Measurements from ENCODE around the gene SOCS1. TPM values are rescaled to one million over a fixed set of nuclear protein-coding genes. Genes with fewer than 3 reads are reported as not detected.

The SOCS1 gene
- polyA plus RNA-seq, 1 donor from 2014 or later: not detected

DNA sequence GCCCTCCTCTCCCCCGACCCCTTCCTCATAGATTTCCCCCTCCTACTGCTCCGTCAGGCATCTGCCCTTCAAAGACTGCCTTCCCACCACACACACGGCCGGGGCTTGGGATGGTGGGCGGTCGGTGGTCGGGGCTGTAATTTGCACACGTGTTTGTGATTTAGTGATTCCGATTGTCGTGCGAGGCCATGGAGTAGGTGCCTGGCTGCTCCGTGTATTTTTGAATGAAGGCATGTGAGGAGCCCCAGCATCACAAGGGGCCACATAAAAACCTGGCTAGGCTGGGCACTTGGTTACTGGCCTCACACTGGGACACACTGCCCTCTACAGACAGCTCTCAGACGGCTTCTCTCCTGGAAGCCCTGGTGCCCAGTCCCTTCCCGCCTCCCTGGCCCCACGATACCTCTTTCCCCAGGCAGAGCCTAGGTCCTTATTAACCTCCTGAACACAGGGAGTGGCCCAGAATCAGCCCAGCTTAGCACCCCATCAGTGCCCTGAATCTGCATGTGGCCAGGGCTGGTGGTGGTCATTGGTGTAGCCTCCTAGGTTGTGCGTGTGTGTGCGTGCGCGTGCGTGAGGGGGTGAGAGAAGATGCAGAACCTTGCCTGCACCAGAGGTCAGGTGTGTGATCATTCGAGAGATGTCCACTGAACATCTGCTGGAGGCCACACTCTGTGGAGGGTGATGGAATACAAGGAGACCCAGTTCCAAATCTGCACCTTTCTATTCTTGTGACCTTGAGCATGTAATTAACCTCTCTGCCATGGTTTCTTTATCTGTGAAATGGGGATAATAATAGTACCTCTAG, 1.3 kb upstream of the SOCS1 start:
- no peaks in the 10 kb centered on the region for H3K9me3 ChIP-seq (ENCODE audit: low read length)
- no peak overlapping the region for H3K4me3 ChIP-seq (ENCODE audit: low read length)
- H3K27ac ChIP-seq (ENCODE audit: low read length): no peak overlapping the region
- H3K79me2 ChIP-seq (replicated peaks; ENCODE audit: insufficient read depth, low read length): no peaks in the 10 kb centered on the region
- no peaks in the 10 kb centered on the region for H3F3A ChIP-seq (ENCODE audit: insufficient read depth, low read length, poor library complexity, severe bottlenecking)
- H3K4me2 ChIP-seq (ENCODE audit: low read length): no peak overlapping the region
- peaks cover 39% of the 10 kb centered on the region for H3K27me3 ChIP-seq (ENCODE audit: insufficient read depth, low read depth, low read length)
- H3K36me3 ChIP-seq (ENCODE audit: insufficient read depth, low read length): no peaks in the 10 kb centered on the region
- no peaks in the 10 kb centered on the region for H3K9me2 ChIP-seq (ENCODE audit: insufficient read depth, low read length)
- no peak overlapping the region for H2AFZ ChIP-seq (ENCODE audit: low read depth, low read length)
- TF ChIP-seq, protein P1, sequence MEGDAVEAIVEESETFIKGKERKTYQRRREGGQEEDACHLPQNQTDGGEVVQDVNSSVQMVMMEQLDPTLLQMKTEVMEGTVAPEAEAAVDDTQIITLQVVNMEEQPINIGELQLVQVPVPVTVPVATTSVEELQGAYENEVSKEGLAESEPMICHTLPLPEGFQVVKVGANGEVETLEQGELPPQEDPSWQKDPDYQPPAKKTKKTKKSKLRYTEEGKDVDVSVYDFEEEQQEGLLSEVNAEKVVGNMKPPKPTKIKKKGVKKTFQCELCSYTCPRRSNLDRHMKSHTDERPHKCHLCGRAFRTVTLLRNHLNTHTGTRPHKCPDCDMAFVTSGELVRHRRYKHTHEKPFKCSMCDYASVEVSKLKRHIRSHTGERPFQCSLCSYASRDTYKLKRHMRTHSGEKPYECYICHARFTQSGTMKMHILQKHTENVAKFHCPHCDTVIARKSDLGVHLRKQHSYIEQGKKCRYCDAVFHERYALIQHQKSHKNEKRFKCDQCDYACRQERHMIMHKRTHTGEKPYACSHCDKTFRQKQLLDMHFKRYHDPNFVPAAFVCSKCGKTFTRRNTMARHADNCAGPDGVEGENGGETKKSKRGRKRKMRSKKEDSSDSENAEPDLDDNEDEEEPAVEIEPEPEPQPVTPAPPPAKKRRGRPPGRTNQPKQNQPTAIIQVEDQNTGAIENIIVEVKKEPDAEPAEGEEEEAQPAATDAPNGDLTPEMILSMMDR (IDR thresholded peaks at IDR 0.05; ENCODE audit: poor library complexity, severe bottlenecking): peak; percentile 49
- TF ChIP-seq POLR2AphosphoS5 (IDR thresholded peaks at IDR 0.05): no peak
- peak; percentile 26 for TF ChIP-seq RAD21 (conservative IDR thresholded peaks at IDR 0.05)
- H4K20me1 ChIP-seq (ENCODE audit: insufficient read depth): no peaks in the 10 kb centered on the region
- no peak overlapping the region for H3K9ac ChIP-seq (ENCODE audit: low read length)

DNA sequence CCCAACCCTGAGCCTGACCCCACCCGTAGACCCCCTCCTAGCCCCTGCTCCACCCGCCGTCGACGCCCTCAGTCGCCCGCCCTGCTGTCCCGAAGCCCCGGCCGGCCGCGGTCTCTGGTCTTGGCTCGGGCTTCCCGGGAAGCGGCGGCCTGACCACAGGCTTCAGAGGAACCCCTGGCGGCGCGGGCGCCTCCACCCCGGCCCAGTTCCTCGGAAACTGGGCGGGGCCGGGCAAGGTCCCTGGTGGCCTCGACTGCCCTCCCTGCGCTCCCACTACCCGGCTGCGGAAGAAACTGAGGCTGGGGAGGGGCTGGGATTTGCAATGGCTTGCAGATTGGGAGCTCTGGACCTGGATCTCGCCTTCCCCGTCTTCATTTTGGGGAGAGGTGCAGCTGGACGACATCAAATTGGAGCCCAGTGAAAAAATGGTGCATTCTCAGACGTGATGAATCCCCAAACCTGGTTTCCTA, 692 bp upstream of the SOCS1 start:
- no peak overlapping the region for H3K27ac ChIP-seq (ENCODE audit: low read length)
- no peak overlapping the region for H2AFZ ChIP-seq (ENCODE audit: low read depth, low read length)
- no peaks in the 10 kb centered on the region for H3K9me3 ChIP-seq (ENCODE audit: low read length)
- no peaks in the 10 kb centered on the region for H4K20me1 ChIP-seq (ENCODE audit: insufficient read depth)
- H3K27me3 ChIP-seq (ENCODE audit: insufficient read depth, low read depth, low read length): peaks cover 39% of the 10 kb centered on the region
- H3F3A ChIP-seq (ENCODE audit: insufficient read depth, low read length, poor library complexity, severe bottlenecking): no peaks in the 10 kb centered on the region
- H3K9me2 ChIP-seq (ENCODE audit: insufficient read depth, low read length): no peaks in the 10 kb centered on the region
- H3K36me3 ChIP-seq (ENCODE audit: insufficient read depth, low read length): no peaks in the 10 kb centered on the region
- TF ChIP-seq, protein P2, sequence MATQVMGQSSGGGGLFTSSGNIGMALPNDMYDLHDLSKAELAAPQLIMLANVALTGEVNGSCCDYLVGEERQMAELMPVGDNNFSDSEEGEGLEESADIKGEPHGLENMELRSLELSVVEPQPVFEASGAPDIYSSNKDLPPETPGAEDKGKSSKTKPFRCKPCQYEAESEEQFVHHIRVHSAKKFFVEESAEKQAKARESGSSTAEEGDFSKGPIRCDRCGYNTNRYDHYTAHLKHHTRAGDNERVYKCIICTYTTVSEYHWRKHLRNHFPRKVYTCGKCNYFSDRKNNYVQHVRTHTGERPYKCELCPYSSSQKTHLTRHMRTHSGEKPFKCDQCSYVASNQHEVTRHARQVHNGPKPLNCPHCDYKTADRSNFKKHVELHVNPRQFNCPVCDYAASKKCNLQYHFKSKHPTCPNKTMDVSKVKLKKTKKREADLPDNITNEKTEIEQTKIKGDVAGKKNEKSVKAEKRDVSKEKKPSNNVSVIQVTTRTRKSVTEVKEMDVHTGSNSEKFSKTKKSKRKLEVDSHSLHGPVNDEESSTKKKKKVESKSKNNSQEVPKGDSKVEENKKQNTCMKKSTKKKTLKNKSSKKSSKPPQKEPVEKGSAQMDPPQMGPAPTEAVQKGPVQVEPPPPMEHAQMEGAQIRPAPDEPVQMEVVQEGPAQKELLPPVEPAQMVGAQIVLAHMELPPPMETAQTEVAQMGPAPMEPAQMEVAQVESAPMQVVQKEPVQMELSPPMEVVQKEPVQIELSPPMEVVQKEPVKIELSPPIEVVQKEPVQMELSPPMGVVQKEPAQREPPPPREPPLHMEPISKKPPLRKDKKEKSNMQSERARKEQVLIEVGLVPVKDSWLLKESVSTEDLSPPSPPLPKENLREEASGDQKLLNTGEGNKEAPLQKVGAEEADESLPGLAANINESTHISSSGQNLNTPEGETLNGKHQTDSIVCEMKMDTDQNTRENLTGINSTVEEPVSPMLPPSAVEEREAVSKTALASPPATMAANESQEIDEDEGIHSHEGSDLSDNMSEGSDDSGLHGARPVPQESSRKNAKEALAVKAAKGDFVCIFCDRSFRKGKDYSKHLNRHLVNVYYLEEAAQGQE (IDR thresholded peaks at IDR 0.05; ENCODE audit: borderline replicate concordance): no peak
- TF ChIP-seq TAF1 (IDR thresholded peaks at IDR 0.05; ENCODE audit: low read depth): no peak
- TF ChIP-seq EP300 (conservative IDR thresholded peaks at IDR 0.05; ENCODE audit: poor library complexity, severe bottlenecking): no peak
- TF ChIP-seq POLR2AphosphoS5 (IDR thresholded peaks at IDR 0.05): no peak
- TF ChIP-seq SMC3 (conservative IDR thresholded peaks at IDR 0.05; ENCODE audit: poor library complexity): no peak
- TF ChIP-seq, protein P1 (IDR thresholded peaks at IDR 0.05; ENCODE audit: poor library complexity, severe bottlenecking): no peak
- TF ChIP-seq MXI1 (conservative IDR thresholded peaks at IDR 0.05; ENCODE audit: poor library complexity, severe bottlenecking): no peak
- no peak for TF ChIP-seq EZH2 (IDR thresholded peaks at IDR 0.05; ENCODE audit: borderline replicate concordance, insufficient read depth, low read length, poor library complexity, severe bottlenecking)
- no peak for TF ChIP-seq RAD21 (conservative IDR thresholded peaks at IDR 0.05)
- peak overlapping the region; percentile 76 for H3K4me3 ChIP-seq (ENCODE audit: low read length)
- no peak overlapping the region for H3K4me2 ChIP-seq (ENCODE audit: low read length)
- peak overlapping the region; percentile 53 for H3K9ac ChIP-seq (ENCODE audit: low read length)
- no peaks in the 10 kb centered on the region for H3K79me2 ChIP-seq (replicated peaks; ENCODE audit: insufficient read depth, low read length)
